ENCODE results near the gene LEFTY1.

The LEFTY1 gene

GRCh38 chr1:225915538-225915991 lies 26.6 kb upstream of the LEFTY1 start:
- no peak for DNase-seq

DNA sequence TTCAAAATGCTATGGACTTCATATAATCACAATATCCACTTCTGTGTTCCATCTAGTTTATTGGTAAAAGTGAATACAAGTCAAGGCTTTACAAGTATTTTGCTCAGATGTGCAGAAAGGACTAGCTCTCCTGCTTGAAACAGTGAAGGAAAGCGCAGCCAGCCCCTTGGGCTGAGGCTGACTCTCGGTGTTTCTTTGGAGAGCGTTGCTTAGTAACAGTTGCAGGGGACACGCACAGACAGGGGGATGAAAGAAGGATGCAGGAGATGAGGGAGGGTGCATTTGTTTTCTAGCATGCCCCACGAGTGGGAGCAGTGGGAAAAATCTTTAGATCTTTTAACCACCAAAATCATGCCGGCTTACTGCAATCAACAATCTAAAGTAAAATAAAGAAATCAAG lies 26.0 kb upstream of the LEFTY1 start:
- no peak for DNase-seq

DNA sequence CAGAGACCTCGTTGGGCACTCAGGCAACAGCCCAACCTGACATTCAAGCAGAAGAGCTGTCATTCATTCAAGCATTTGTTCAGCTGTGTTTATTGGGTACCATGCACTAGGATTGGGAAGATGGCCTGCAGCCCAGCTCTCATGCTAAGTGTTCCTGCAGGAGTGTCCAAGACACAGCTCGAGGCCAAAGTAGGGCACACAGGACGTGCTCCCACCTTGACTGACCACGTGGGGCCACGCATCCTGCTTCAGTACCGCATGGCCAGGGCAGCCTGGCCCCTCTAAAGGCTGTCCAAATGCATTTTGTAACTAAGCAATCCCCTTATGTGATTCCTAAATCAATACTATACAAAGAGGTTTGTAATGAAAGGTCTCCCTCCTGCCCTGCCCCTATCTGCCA lies 25.4 kb upstream of the LEFTY1 start:
- no peak for DNase-seq

DNA sequence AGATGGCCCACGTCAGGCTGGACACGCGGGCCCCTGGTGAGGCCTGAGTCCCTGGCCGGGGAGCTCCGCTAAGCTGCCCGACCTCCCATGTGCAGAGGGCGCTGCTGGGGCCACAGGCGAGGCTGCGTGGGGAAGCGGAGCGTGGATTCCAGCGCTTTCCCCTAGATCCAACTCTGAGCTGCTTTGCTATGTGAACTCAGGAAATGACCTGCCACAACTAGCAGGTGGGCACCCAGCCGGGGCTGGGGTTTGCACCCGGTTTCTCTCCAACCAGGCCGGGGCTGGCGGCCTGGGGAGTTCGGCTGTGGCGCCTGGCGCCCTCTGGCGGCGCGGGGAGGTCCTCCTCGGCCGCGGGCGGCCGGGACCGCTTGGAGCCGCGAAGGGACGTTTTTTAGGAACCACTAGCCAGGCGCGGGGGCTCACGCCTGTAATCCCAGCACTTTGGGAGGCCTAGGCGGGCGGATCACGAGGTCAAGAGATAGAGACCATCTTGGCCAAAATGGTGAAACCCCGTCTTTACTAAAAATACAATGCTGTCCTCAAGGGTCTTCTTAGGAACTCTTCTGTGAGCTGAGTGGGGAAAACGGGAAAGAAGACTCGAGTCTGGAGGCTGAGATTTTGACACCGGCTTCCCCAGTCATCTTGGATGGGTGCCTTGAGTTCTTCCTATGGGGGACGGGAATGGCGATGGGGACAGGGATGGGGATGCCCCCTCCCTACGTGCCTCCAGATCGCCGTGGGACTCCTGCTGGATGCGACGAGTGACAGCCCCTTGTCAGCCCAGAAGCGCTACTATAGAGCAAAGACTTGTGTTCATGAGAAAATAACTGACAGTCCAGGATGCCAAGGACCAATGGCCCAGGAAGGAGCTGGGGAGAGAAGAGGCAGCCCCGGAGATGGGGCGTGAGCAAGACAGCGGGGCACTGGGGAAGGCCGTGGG lies 22.5 kb upstream of the LEFTY1 start:
- peak; percentile 44 for DNase-seq

- no peak for DNase-seq
Measured at GRCh38 chr1:225909477-225909876, 20.5 kb upstream of the LEFTY1 start.

DNA sequence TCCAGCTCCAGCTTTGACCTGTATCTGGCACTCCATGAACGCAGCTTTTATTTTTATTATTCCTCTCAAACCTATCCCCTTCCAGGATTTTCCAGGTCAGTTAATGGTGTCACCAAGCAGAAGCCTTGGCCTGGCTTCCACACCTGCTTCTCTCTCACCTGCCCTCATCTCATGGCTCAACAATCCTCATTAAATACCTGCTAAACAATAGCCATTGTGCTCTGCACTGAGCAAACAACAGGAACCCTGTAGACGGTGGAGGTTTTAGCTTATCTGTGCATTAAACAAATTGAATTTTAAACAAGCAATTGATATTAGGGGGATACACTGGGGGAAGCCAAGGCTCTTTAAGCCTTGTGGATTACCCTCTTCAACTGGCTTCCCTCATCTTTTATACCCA lies 19.8 kb upstream of the LEFTY1 start:
- no peak for DNase-seq

GRCh38 chr1:225908013-225908640 lies 19.2 kb upstream of the LEFTY1 start:
- DNase-seq: no peak

DNA sequence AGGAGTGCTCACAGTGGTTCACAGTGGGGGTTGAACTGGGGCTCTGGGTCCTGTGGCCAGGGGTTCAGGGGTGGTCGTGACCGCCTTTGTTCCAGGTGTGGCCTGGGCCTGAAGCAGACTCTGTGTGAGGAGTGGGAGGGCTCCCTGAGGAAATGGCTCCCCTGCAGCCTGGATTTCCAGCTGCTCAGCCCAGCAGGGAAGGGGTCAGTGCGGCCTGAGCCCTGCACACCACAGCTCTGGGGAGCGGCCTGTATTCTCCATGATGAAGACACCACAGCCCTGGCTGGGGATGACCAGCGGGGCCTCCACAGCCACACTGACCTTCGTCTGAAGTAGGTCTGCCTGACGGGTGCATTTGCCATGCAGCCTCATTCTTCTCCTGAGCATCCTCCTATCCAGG lies 18.4 kb upstream of the LEFTY1 start:
- no peak for DNase-seq

DNA sequence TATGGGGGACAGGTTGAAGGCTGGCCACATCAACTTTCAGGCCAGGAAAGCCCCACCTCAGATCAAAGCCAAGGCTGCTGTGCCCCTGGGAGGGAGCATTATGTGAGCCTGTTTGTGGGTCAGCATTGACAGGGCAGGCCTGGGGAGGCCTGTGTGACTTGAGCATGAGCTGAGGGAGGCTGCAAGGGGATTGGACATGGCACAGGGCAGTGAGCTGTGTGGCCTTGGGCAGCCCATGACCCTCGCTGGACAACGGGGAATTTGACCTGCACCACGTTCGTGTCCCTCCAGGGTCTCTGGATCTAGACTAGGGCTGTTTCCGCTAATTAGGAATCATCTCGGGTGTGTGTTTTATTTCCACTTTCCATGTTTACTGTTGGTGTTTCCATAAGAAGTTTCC lies 17.5 kb upstream of the LEFTY1 start:
- no peak for DNase-seq

DNA sequence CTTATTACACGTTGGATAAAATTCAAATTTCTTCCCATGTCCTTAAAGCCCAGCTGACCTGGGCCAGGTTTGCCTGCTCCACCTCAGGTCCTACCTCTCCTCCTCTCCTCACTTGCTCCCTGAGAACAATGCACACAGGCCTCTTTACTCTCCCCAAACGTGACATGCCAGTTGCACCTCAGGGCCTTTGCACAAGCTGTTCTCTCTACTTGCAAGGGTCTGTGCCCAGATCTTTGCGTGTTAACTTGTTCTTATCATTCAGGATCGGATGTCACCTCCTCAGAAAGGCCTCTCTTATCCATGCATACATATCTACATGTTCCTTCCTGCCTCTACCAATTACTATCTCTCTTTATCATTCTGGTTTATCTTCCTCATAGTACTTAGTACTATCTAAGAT lies 14.7 kb upstream of the LEFTY1 start:
- DNase-seq: no peak

- no peak for DNase-seq
Measured at GRCh38 chr1:225899044-225899925, 10.3 kb upstream of the LEFTY1 start.

GRCh38 chr1:225897595-225898514 lies 8.9 kb upstream of the LEFTY1 start:
- DNase-seq: no peak

GRCh38 chr1:225896937-225897549 lies 8.1 kb upstream of the LEFTY1 start:
- DNase-seq: no peak

GRCh38 chr1:225896494-225896893 lies 7.5 kb upstream of the LEFTY1 start:
- no peak for DNase-seq

- no peak for DNase-seq
Measured at GRCh38 chr1:225892307-225892706, 3.4 kb upstream of the LEFTY1 start.

- DNase-seq: no peak
Measured at GRCh38 chr1:225891229-225891972, 2.5 kb upstream of the LEFTY1 start.

GRCh38 chr1:225890346-225891228 lies 1.6 kb upstream of the LEFTY1 start:
- DNase-seq: no peak

GRCh38 chr1:225889743-225890142 lies 797 bp upstream of the LEFTY1 start:
- DNase-seq: no peak

GRCh38 chr1:225888289-225888897 lies 553 bp downstream of the LEFTY1 start:
- no peak for DNase-seq

All from inflammatory macrophage treated with lipopolysaccharide for 4 hours (primary cell).